CD4-positive, alpha-beta T cell (primary cell): Measurements from ENCODE around the gene NAV2. TPM values are rescaled to one million over a fixed set of nuclear protein-coding genes. Genes with fewer than 3 reads are reported as not detected.

Experiments used
- ATAC-seq: fragments of 200-7000 bp; cut with Tn5 transposase; one replicate; pipeline ENCODE4 v1.10.0; 2022; ENCODE audit warnings: mild to moderate bottlenecking; ENCODE audit not compliant: poor library complexity
- CTCF ChIA-PET: fragments of 350-600 bp; sonication (Branson Sonifier 250); formaldehyde crosslinking; loops from one replicate; lab custom pipeline; 2021; ENCODE audit warnings: antibody characterized with exemption, inconsistent platforms; lab: Charles Lee
- POLR2A ChIA-PET: fragments of 350-600 bp; sonication (Branson Sonifier 250); formaldehyde crosslinking; loops from one replicate; lab custom pipeline; 2021; ENCODE audit warnings: antibody characterized with exemption, inconsistent platforms; lab: Charles Lee
- DNase-seq, 14 experiments: peaks; one replicate each; pipeline ENCODE4 v3.0.0-alpha.2; 2013 to 2020; ENCODE audit warnings: mixed read lengths in 2 of 14
- H3K27ac ChIP-seq, 2 donors: one replicate each; pipeline versions ENCODE4 v1.5.1 to v1.7.0; 2013; ENCODE audit warnings: low read length in 2 of 2, low read depth in 1 of 2, mild to moderate bottlenecking in 1 of 2
- H3K27me3 ChIP-seq, 2 experiments: 1 replicate in 1 of 2; 2 replicates in 1 of 2; pipeline versions ENCODE4 v1.6.1 to v1.7.0; 2013; ENCODE audit warnings: low read length in 2 of 2, control low read depth in 1 of 2, mild to moderate bottlenecking in 1 of 2, moderate library complexity in 1 of 2; ENCODE audit not compliant: insufficient read depth in 2 of 2, control insufficient read depth in 1 of 2
- H3K36me3 ChIP-seq: one replicate; pipeline ENCODE4 v1.6.1; 2013; ENCODE audit warnings: low read length, control low read depth; ENCODE audit not compliant: insufficient read depth
- H3K4me1 ChIP-seq: one replicate; pipeline ENCODE4 v1.6.1; 2013; ENCODE audit warnings: low read length, control low read depth; ENCODE audit not compliant: insufficient read depth
- H3K4me3 ChIP-seq: one replicate; pipeline ENCODE4 v1.5.1; 2013; ENCODE audit warnings: mild to moderate bottlenecking, low read length, moderate library complexity
- H3K9me3 ChIP-seq, 2 experiments: 1 replicate in 1 of 2; 2 replicates in 1 of 2; pipeline versions ENCODE4 v1.6.1 to v1.7.0; 2013; ENCODE audit warnings: low read length in 2 of 2, mild to moderate bottlenecking in 2 of 2, control low read depth in 1 of 2, moderate library complexity in 1 of 2; ENCODE audit not compliant: control insufficient read depth in 1 of 2, insufficient read depth in 1 of 2
- H3K27ac Mint-ChIP-seq: one replicate; pipeline ENCODE4 v1.8.0; 2020; ENCODE audit warnings: mixed read lengths
- H3K27me3 Mint-ChIP-seq: one replicate; pipeline ENCODE4 v1.8.0; 2021; ENCODE audit warnings: mixed read lengths
- H3K36me3 Mint-ChIP-seq: one replicate; pipeline ENCODE4 v1.8.0; 2021; ENCODE audit warnings: low read depth, mixed read lengths
- H3K4me1 Mint-ChIP-seq: one replicate; pipeline ENCODE4 v1.8.0; 2021; ENCODE audit warnings: low read depth, mixed read lengths
- H3K4me3 Mint-ChIP-seq: one replicate; pipeline ENCODE4 v1.8.0; 2020; ENCODE audit warnings: mild to moderate bottlenecking, mixed read lengths
- H3K9me3 Mint-ChIP-seq: one replicate; pipeline ENCODE4 v1.8.0; 2020; ENCODE audit warnings: mixed read lengths
- CTCF ChIP-seq: fragments of 200-600 bp; IDR thresholded peaks from one replicate; pipeline ENCODE4 v1.8.0; 2022; ENCODE audit warnings: antibody characterized with exemption, mild to moderate bottlenecking
- intact Hi-C, 2 experiments: fragments of 100-400 bp; cut with DNase I in 1 of 2; cut with micrococcal nuclease in 1 of 2; formaldehyde crosslinking; loops; one replicate each; pipeline versions ENCODE4 v1.15.1 to v1.9.0; 2023 to 2025; cut with DNase I, micrococcal nuclease
- total RNA-seq, 174 experiments: library from RNA in 2 of 174; stranded (reverse) in 2 of 174; gene quantifications; one replicate each; pipeline ENCODE4 v1.2.3 and lab custom pipeline; 2021 to 2026

NAV2 gene
- total RNA-seq, 2 experiments from 2014 or later = 0.55 to 0.64 TPM

GRCh38 chr11:20031155-20032001, 318.7 kb downstream of the NAV2 start:
- Histone ChIP-seq H3K4me1 (no peaks in the 10 kb centered on the region), H3K4me3 (no peak overlapping the region), H3K27ac (no peak overlapping the region), H3K27me3 (no peaks in the 10 kb centered on the region), H3K9me3 (no peaks in the 10 kb centered on the region), H3K36me3 (no peaks in the 10 kb centered on the region)
- H3K27me3 Mint-ChIP-seq = peaks cover 21% of the 10 kb centered on the region
- DNase-seq (no peak), ATAC-seq (no peak)
- POLR2A ChIA-PET = no interaction called here
- no peaks in the 10 kb centered on the region for H3K36me3 Mint-ChIP-seq
- H3K4me1 Mint-ChIP-seq = no peaks in the 10 kb centered on the region
- H3K9me3 Mint-ChIP-seq = no peaks in the 10 kb centered on the region
- intact Hi-C loops = no loop called here
- CTCF ChIA-PET = no interaction called here
- H3K27ac Mint-ChIP-seq = no peak overlapping the region
- H3K4me3 Mint-ChIP-seq = no peak overlapping the region
- TF ChIP-seq CTCF = no peak

- H3K4me3 Mint-ChIP-seq = no peak overlapping the region
- no peaks in the 10 kb centered on the region for H3K9me3 Mint-ChIP-seq
- H3K27me3 Mint-ChIP-seq = peaks cover 23% of the 10 kb centered on the region
- H3K4me3 ChIP-seq = no peak overlapping the region
- ChIA-PET POLR2A (no interaction called here), CTCF (no interaction called here)
- DNase-seq (no peak), ATAC-seq (no peak)
- no peaks in the 10 kb centered on the region for H3K27me3 ChIP-seq
- H3K4me1 ChIP-seq = no peaks in the 10 kb centered on the region
- intact Hi-C loops = no loop called here
- no peaks in the 10 kb centered on the region for H3K9me3 ChIP-seq
- no peaks in the 10 kb centered on the region for H3K4me1 Mint-ChIP-seq
- no peaks in the 10 kb centered on the region for H3K36me3 ChIP-seq
- no peak for TF ChIP-seq CTCF
- H3K36me3 Mint-ChIP-seq = no peaks in the 10 kb centered on the region
- H3K27ac Mint-ChIP-seq = no peak overlapping the region
- no peak overlapping the region for H3K27ac ChIP-seq
Measured at GRCh38 chr11:20032127-20032526, 319.5 kb downstream of the NAV2 start.

- no peak overlapping the region for H3K4me3 Mint-ChIP-seq
- no peak for DNase-seq
- Histone ChIP-seq H3K9me3 (no peaks in the 10 kb centered on the region), H3K4me1 (no peaks in the 10 kb centered on the region), H3K36me3 (no peaks in the 10 kb centered on the region), H3K4me3 (no peak overlapping the region), H3K27ac (no peak overlapping the region), H3K27me3 (no peaks in the 10 kb centered on the region)
- POLR2A ChIA-PET = no interaction called here
- H3K4me1 Mint-ChIP-seq = no peaks in the 10 kb centered on the region
- H3K9me3 Mint-ChIP-seq = no peaks in the 10 kb centered on the region
- CTCF ChIA-PET = no interaction called here
- H3K36me3 Mint-ChIP-seq = no peaks in the 10 kb centered on the region
- TF ChIP-seq CTCF = no peak
- intact Hi-C loops = no loop called here
- no peak overlapping the region for H3K27ac Mint-ChIP-seq
- no peak for ATAC-seq
- peaks cover 25% of the 10 kb centered on the region for H3K27me3 Mint-ChIP-seq
Measured at GRCh38 chr11:20032577-20033260, 320.1 kb downstream of the NAV2 start.
